ENCODE data around the gene SLC39A11. TPM values are rescaled to one million over a fixed set of nuclear protein-coding genes. Genes with fewer than 3 reads are reported as not detected.

Gene SLC39A11
- total and polyA plus RNA-seq, 12 donors, result 7.0 to 91.4 (median 22.7) TPM

DNA sequence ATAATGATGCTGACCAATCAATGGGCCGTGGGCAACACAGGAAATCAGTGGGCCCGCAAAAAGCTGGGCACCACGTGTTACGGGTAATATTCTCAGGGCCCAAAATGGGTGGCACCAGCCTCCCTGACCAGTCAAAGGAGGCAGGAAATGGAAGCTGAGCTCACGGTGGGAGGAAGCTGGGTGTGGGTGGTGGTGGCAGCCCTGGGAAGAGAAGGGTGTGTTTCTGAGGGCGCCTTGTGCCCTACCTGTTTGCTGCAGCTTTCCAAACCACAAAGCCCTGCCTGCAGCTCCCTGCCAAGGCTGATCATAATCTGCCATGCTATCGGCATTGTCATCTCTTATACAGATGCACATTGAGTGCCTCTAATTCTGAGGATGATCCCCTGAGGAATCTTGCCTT, 457.9 kb downstream of the SLC39A11 start:
- Histone ChIP-seq H3K27ac (no peak overlapping the region), H3K36me3 (replicated peaks in 1 of 2) (no peaks in the 10 kb centered on the region), H3K27me3 (no peaks in the 10 kb centered on the region), H3K4me3 (no peak overlapping the region), H3K9me3 (replicated peaks in 1 of 3) (no peaks in the 10 kb centered on the region), H3K4me1 (replicated peaks in 1 of 2) (no peaks in the 10 kb centered on the region)
- intact Hi-C loops (cut with DNase I), result no loop called here
- WGBS, 4 donors, result 73 to 80% (median 75%) methylated on average over 7 of the region's 7 CpGs
- TF ChIP-seq POLR2A (IDR thresholded peaks at IDR 0.05), result no peak
- TF ChIP-seq, protein P1, sequence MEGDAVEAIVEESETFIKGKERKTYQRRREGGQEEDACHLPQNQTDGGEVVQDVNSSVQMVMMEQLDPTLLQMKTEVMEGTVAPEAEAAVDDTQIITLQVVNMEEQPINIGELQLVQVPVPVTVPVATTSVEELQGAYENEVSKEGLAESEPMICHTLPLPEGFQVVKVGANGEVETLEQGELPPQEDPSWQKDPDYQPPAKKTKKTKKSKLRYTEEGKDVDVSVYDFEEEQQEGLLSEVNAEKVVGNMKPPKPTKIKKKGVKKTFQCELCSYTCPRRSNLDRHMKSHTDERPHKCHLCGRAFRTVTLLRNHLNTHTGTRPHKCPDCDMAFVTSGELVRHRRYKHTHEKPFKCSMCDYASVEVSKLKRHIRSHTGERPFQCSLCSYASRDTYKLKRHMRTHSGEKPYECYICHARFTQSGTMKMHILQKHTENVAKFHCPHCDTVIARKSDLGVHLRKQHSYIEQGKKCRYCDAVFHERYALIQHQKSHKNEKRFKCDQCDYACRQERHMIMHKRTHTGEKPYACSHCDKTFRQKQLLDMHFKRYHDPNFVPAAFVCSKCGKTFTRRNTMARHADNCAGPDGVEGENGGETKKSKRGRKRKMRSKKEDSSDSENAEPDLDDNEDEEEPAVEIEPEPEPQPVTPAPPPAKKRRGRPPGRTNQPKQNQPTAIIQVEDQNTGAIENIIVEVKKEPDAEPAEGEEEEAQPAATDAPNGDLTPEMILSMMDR (IDR thresholded peaks at IDR 0.05), result no peak
- no peak for DNase-seq

DNA sequence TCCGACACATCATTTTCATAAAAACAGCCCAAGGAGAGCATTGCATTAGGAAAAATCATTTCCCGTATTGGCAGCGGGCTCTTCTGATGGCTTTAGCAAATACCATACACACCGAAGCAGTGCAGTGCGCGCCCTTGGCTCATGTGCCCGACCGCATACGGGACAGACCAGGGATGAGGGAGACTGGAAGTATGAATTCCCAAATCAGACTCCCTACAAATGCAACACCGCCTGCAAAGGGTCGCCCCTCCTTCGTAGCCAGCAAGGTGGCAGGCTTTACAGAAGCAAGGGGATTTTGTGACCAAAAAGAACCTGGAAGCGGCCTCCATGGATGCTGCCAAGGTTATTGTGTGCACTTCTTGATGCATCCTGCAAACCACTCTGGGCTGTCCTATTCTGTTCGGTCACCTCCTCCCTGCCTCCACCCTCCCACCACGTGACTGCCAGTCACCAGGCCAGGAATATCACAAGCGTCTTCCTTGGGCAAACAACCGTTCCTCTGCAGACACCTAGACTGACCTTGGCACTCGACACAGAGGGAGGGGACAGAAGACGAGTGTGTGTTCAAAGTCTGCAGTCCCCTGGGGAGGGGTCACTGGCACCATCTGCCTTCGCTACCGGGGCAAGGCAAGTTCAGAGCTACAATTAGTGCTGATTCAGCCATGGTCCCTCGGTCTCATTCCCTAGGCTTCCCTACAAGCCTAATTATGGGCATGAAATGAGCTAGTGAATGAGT, 460.4 kb downstream of the SLC39A11 start:
- no peaks in the 10 kb centered on the region for H3K9me3 ChIP-seq (replicated peaks in 1 of 3)
- no peaks in the 10 kb centered on the region for H3K27me3 ChIP-seq
- H3K4me3 ChIP-seq, result no peak overlapping the region
- no peak for TF ChIP-seq POLR2A (IDR thresholded peaks at IDR 0.05)
- TF ChIP-seq, protein P1 (IDR thresholded peaks at IDR 0.05), result no peak
- intact Hi-C loops (cut with DNase I), result no loop called here
- H3K4me1 ChIP-seq (replicated peaks in 1 of 2), result no peaks in the 10 kb centered on the region
- no peak overlapping the region for H3K27ac ChIP-seq
- no peaks in the 10 kb centered on the region for H3K36me3 ChIP-seq (replicated peaks in 1 of 2)
- 63 to 78% (median 75%) methylated on average over 20 to 22 of the region's 22 CpGs for WGBS, 4 donors
- peak in 1 of 7 donors; percentile 10 for DNase-seq

GRCh38 chr17:72631568-72631948, 460.9 kb downstream of the SLC39A11 start:
- Histone ChIP-seq H3K27ac (no peak overlapping the region), H3K27me3 (no peaks in the 10 kb centered on the region), H3K9me3 (replicated peaks in 1 of 3) (no peaks in the 10 kb centered on the region), H3K4me1 (replicated peaks in 1 of 2) (no peaks in the 10 kb centered on the region), H3K4me3 (no peak overlapping the region), H3K36me3 (replicated peaks in 1 of 2) (no peaks in the 10 kb centered on the region)
- TF ChIP-seq POLR2A (IDR thresholded peaks at IDR 0.05), result no peak
- TF ChIP-seq, protein P1 (IDR thresholded peaks at IDR 0.05), result no peak
- intact Hi-C loops (cut with DNase I), result no loop called here
- DNase-seq, result no peak
- 74 to 87% (median 84%) methylated on average over 6 to 9 of the region's 9 CpGs for WGBS, 4 donors

- intact Hi-C loops (cut with DNase I), result no loop called here
Measured at GRCh38 chr17:72624652-72625051, 467.8 kb downstream of the SLC39A11 start.

More at GRCh38 chr17:72624652-72625051, 467.8 kb downstream of the SLC39A11 start:
- Histone ChIP-seq H3K27ac (no peak overlapping the region), H3K4me3 (no peak overlapping the region), H3K9me3 (replicated peaks in 1 of 3) (no peaks in the 10 kb centered on the region), H3K4me1 (replicated peaks in 1 of 2) (no peaks in the 10 kb centered on the region), H3K27me3 (no peaks in the 10 kb centered on the region), H3K36me3 (replicated peaks in 1 of 2) (no peaks in the 10 kb centered on the region)
- DNase-seq, result no peak
- TF ChIP-seq, protein P1 (IDR thresholded peaks at IDR 0.05), result no peak
- no peak for TF ChIP-seq POLR2A (IDR thresholded peaks at IDR 0.05)
